Fibroblast of skin of back (primary cell): ENCODE data around the gene BSDC1.
"Not testable (repeated sequence)": the region's sequence is repeated elsewhere in the genome, so short reads cannot be mapped to it uniquely, and the experiment has no call there.

ENCODE experiments used
- DNase-seq: peaks from one replicate; pipeline ENCODE4 v3.0.0-alpha.2; 2013

The BSDC1 gene

GRCh38 chr1:32356478-32356877 is 37.8 kb downstream of the BSDC1 start:
- no peak for DNase-seq

GRCh38 chr1:32355778-32356177 is 38.5 kb downstream of the BSDC1 start:
- not testable (repeated sequence) for DNase-seq

- DNase-seq: peak; percentile 62
Measured at GRCh38 chr1:32353886-32354570, 40.2 kb downstream of the BSDC1 start.

GRCh38 chr1:32353431-32353830 is 40.8 kb downstream of the BSDC1 start:
- no peak for DNase-seq

- no peak for DNase-seq
Measured at GRCh38 chr1:32352831-32353383, 41.3 kb downstream of the BSDC1 start.

- no peak for DNase-seq
Measured at GRCh38 chr1:32352239-32352745, 41.9 kb downstream of the BSDC1 start.

- DNase-seq: peak; percentile 94
Measured at GRCh38 chr1:32351399-32352238, 42.6 kb downstream of the BSDC1 start.

GRCh38 chr1:32350785-32351398 is 43.3 kb downstream of the BSDC1 start:
- no peak for DNase-seq

GRCh38 chr1:32349211-32349708 is 45.0 kb downstream of the BSDC1 start:
- no peak for DNase-seq

GRCh38 chr1:32346532-32347157 is 47.6 kb downstream of the BSDC1 start:
- no peak for DNase-seq

GRCh38 chr1:32345289-32345827 is 48.9 kb downstream of the BSDC1 start:
- no peak for DNase-seq

- no peak for DNase-seq
Measured at GRCh38 chr1:32342704-32343103, 51.5 kb downstream of the BSDC1 start.

GRCh38 chr1:32341971-32342370 is 52.3 kb downstream of the BSDC1 start:
- no peak for DNase-seq

GRCh38 chr1:32341186-32341757 is 53.0 kb downstream of the BSDC1 start:
- no peak for DNase-seq

GRCh38 chr1:32339363-32339978 is 54.8 kb downstream of the BSDC1 start:
- DNase-seq: peak; percentile 59

GRCh38 chr1:32338637-32339145 is 55.5 kb downstream of the BSDC1 start:
- DNase-seq: no peak

GRCh38 chr1:32337855-32338636 is 56.2 kb downstream of the BSDC1 start:
- DNase-seq: no peak

GRCh38 chr1:32336963-32337675 is 57.1 kb downstream of the BSDC1 start:
- peak; percentile 30 for DNase-seq

GRCh38 chr1:32336591-32336932 is 57.7 kb downstream of the BSDC1 start:
- no peak for DNase-seq
